Smooth muscle cell of the brain vasculature (primary cell): ENCODE data around the gene VTI1A.
"Not testable (repeated sequence)": the region's sequence is repeated elsewhere in the genome, so short reads cannot be mapped to it uniquely, and the experiment has no call there.

ENCODE experiments used
- DNase-seq: peaks from one replicate; pipeline ENCODE4 v3.0.0-alpha.2; 2012; ENCODE audit warnings: low read depth, low spot score

The VTI1A gene

GRCh38 chr10:112454910-112455779 lies 8.1 kb downstream of the VTI1A start:
- no peak for DNase-seq

- DNase-seq = no peak
Measured at GRCh38 chr10:112456533-112456932, 9.5 kb downstream of the VTI1A start.

- no peak for DNase-seq
Measured at GRCh38 chr10:112460366-112460765, 13.4 kb downstream of the VTI1A start.

- DNase-seq = no peak
Measured at GRCh38 chr10:112461029-112461887, 14.2 kb downstream of the VTI1A start.

GRCh38 chr10:112464074-112464473 lies 17.1 kb downstream of the VTI1A start:
- DNase-seq = not testable (repeated sequence)

GRCh38 chr10:112465299-112465883 lies 18.4 kb downstream of the VTI1A start:
- DNase-seq = no peak

- no peak for DNase-seq
Measured at GRCh38 chr10:112466802-112467201, 19.8 kb downstream of the VTI1A start.

GRCh38 chr10:112467541-112468075 lies 20.6 kb downstream of the VTI1A start:
- no peak for DNase-seq

- DNase-seq = no peak
Measured at GRCh38 chr10:112471878-112472487, 25.0 kb downstream of the VTI1A start.

- no peak for DNase-seq
Measured at GRCh38 chr10:112475575-112476218, 28.7 kb downstream of the VTI1A start.

- DNase-seq = no peak
Measured at GRCh38 chr10:112481602-112482001, 34.6 kb downstream of the VTI1A start.

GRCh38 chr10:112484399-112484798 lies 37.4 kb downstream of the VTI1A start:
- no peak for DNase-seq

- DNase-seq = no peak
Measured at GRCh38 chr10:112487964-112488363, 40.9 kb downstream of the VTI1A start.

GRCh38 chr10:112490545-112490944 lies 43.5 kb downstream of the VTI1A start:
- no peak for DNase-seq

GRCh38 chr10:112491144-112491543 lies 44.1 kb downstream of the VTI1A start:
- DNase-seq = no peak

- no peak for DNase-seq
Measured at GRCh38 chr10:112492736-112493135, 45.7 kb downstream of the VTI1A start.

- no peak for DNase-seq
Measured at GRCh38 chr10:112497347-112497950, 50.4 kb downstream of the VTI1A start.

- no peak for DNase-seq
Measured at GRCh38 chr10:112498806-112499205, 51.8 kb downstream of the VTI1A start.

- DNase-seq = not testable (repeated sequence)
Measured at GRCh38 chr10:112499985-112500384, 53.0 kb downstream of the VTI1A start.

GRCh38 chr10:112502536-112502935 lies 55.5 kb downstream of the VTI1A start:
- no peak for DNase-seq

- no peak for DNase-seq
Measured at GRCh38 chr10:112503643-112504042, 56.6 kb downstream of the VTI1A start.
